H9 (cell line): ENCODE results near the gene ANAPC1. TPM values are rescaled to one million over a fixed set of nuclear protein-coding genes. Genes with fewer than 3 reads are reported as not detected.

ENCODE experiments used
- DNase-seq: peaks from one replicate; pipeline ENCODE4 v3.0.0-alpha.2; 2017
- H2AFZ ChIP-seq: one replicate; pipeline ENCODE4 v1.6.1; 2013; ENCODE audit warnings: mild to moderate bottlenecking, low read length, control low read depth, moderate library complexity
- H2AK5ac ChIP-seq: 2 replicates; pipeline ENCODE4 v1.6.1; 2013; ENCODE audit warnings: low read length, control low read depth, mixed read lengths; ENCODE audit not compliant: insufficient read length
- H2BK120ac ChIP-seq: one replicate; pipeline ENCODE4 v1.6.1; 2013; ENCODE audit warnings: low read depth, mild to moderate bottlenecking, low read length, control low read depth, inconsistent platforms; ENCODE audit not compliant: poor library complexity, severe bottlenecking
- H2BK12ac ChIP-seq: 2 replicates; pipeline ENCODE4 v1.6.1; 2013; ENCODE audit warnings: low read length, control low read depth, mixed read lengths, low read depth; ENCODE audit not compliant: insufficient read length
- H2BK15ac ChIP-seq: 2 replicates; pipeline ENCODE4 v1.6.1; 2013; ENCODE audit warnings: low read depth, low read length, control low read depth
- H2BK20ac ChIP-seq: one replicate; pipeline ENCODE4 v1.6.1; 2013; ENCODE audit warnings: low read depth, mild to moderate bottlenecking, low read length, control low read depth, inconsistent platforms; ENCODE audit not compliant: poor library complexity, severe bottlenecking
- H2BK5ac ChIP-seq: 2 replicates; pipeline ENCODE4 v1.6.1; 2013; ENCODE audit warnings: low read length, control low read depth, mixed read lengths; ENCODE audit not compliant: insufficient read length
- H3K14ac ChIP-seq: 2 replicates; pipeline ENCODE4 v1.6.1; 2013; ENCODE audit warnings: low read length, control low read depth; ENCODE audit not compliant: insufficient read depth
- H3K18ac ChIP-seq: 2 replicates; pipeline ENCODE4 v1.6.1; 2013; ENCODE audit warnings: low read depth, mild to moderate bottlenecking, mixed read lengths, low read length, control low read depth; ENCODE audit not compliant: insufficient read length
- H3K23ac ChIP-seq: 2 replicates; pipeline ENCODE4 v1.6.1; 2013; ENCODE audit warnings: low read length, control low read depth, mixed read lengths, low read depth; ENCODE audit not compliant: insufficient read length
- H3K23me2 ChIP-seq: 2 replicates; pipeline ENCODE4 v1.6.1; 2013; ENCODE audit warnings: low read depth, mild to moderate bottlenecking, mixed read lengths, low read length, control low read depth; ENCODE audit not compliant: insufficient read length, poor library complexity, severe bottlenecking
- H3K27ac ChIP-seq: 2 replicates; pipeline ENCODE4 v1.5.1; 2013; ENCODE audit warnings: low read length, control low read depth, mixed read lengths, low read depth; ENCODE audit not compliant: insufficient read length
- H3K27me3 ChIP-seq: 2 replicates; pipeline ENCODE4 v1.6.1; 2013; ENCODE audit warnings: low read length, control low read depth, inconsistent platforms; ENCODE audit not compliant: insufficient read depth
- H3K4ac ChIP-seq: 2 replicates; pipeline ENCODE4 v1.6.1; 2013; ENCODE audit warnings: low read depth, mild to moderate bottlenecking, control low read depth, inconsistent platforms, low read length, moderate library complexity
- H3K4me1 ChIP-seq: 2 replicates; pipeline ENCODE4 v1.6.1; 2013; ENCODE audit warnings: low read length, control low read depth, inconsistent platforms; ENCODE audit not compliant: insufficient read depth
- H3K4me2 ChIP-seq: 2 replicates; pipeline ENCODE4 v1.6.1; 2013; ENCODE audit warnings: low read length, control low read depth, mixed read lengths; ENCODE audit not compliant: insufficient read length, insufficient read depth
- H3K56ac ChIP-seq: 2 replicates; pipeline ENCODE4 v1.6.1; 2013; ENCODE audit warnings: low read depth, mild to moderate bottlenecking, mixed read lengths, low read length, control low read depth; ENCODE audit not compliant: insufficient read length
- H3K79me1 ChIP-seq: 2 replicates; pipeline ENCODE4 v1.6.1; 2013; ENCODE audit warnings: low read depth, mild to moderate bottlenecking, moderate library complexity, low read length, control low read depth, inconsistent platforms; ENCODE audit not compliant: insufficient read depth, poor library complexity, severe bottlenecking
- H3K79me2 ChIP-seq: 2 replicates; pipeline ENCODE4 v1.6.1; 2013; ENCODE audit warnings: low read length, control low read depth, inconsistent platforms; ENCODE audit not compliant: insufficient read depth
- H3K9ac ChIP-seq: 2 replicates; pipeline ENCODE4 v1.6.1; 2013; ENCODE audit warnings: low read length, control low read depth, mixed read lengths; ENCODE audit not compliant: insufficient read length; ENCODE audit errors: extremely low read depth
- H3K9me3 ChIP-seq: one replicate; pipeline ENCODE4 v1.6.1; 2013; ENCODE audit warnings: low read depth, low read length, inconsistent platforms; ENCODE audit not compliant: control insufficient read depth
- H3T11ph ChIP-seq: one replicate; pipeline ENCODE4 v1.6.1; 2013; ENCODE audit warnings: mild to moderate bottlenecking, low read length, control low read depth, inconsistent platforms
- H4K20me1 ChIP-seq: one replicate; pipeline ENCODE4 v1.6.1; 2013; ENCODE audit not compliant: control insufficient read depth, insufficient read length, insufficient read depth
- H4K5ac ChIP-seq: 2 replicates; pipeline ENCODE4 v1.6.1; 2013; ENCODE audit warnings: low read depth, mild to moderate bottlenecking, mixed read lengths, low read length, control low read depth; ENCODE audit not compliant: insufficient read length
- H4K8ac ChIP-seq: replicated peaks from 2 replicates; pipeline ENCODE4 v1.6.1; 2013; ENCODE audit warnings: low read length, control low read depth, mixed read lengths, low read depth; ENCODE audit not compliant: insufficient read length
- H4K91ac ChIP-seq: 2 replicates; pipeline ENCODE4 v1.6.1; 2013; ENCODE audit warnings: low read depth, mild to moderate bottlenecking, moderate library complexity, mixed read lengths, low read length, control low read depth; ENCODE audit not compliant: insufficient read length
- H3K27ac Mint-ChIP-seq, 3 experiments: 2 replicates in 2 of 3; 3 replicates in 1 of 3; pipeline ENCODE4 v1.8.0; 2020 to 2021; ENCODE audit warnings: mixed read lengths in 3 of 3, mild to moderate bottlenecking in 1 of 3, moderate library complexity in 1 of 3
- H3K27me3 Mint-ChIP-seq: 2 replicates; pipeline ENCODE4 v1.8.0; 2021; ENCODE audit warnings: low read depth, mild to moderate bottlenecking, moderate library complexity, mixed read lengths
- H3K36me3 Mint-ChIP-seq, 3 experiments: 2 replicates in 2 of 3; 3 replicates in 1 of 3; pipeline ENCODE4 v1.8.0; 2020 to 2021; ENCODE audit warnings: low read depth in 3 of 3, mixed read lengths in 3 of 3; ENCODE audit not compliant: insufficient read depth in 1 of 3
- H3K4me1 Mint-ChIP-seq, 2 experiments: 2 replicates each; pipeline ENCODE4 v1.8.0; 2020; ENCODE audit warnings: mixed read lengths in 2 of 2
- H3K4me3 Mint-ChIP-seq, 2 experiments: 2 replicates in 1 of 2; 3 replicates in 1 of 2; pipeline ENCODE4 v1.8.0; 2020 to 2021; ENCODE audit warnings: mild to moderate bottlenecking in 2 of 2, mixed read lengths in 2 of 2, moderate library complexity in 1 of 2
- H3K9me3 Mint-ChIP-seq, 2 experiments: 2 replicates in 1 of 2; 3 replicates in 1 of 2; pipeline ENCODE4 v1.8.0; 2020; ENCODE audit warnings: mild to moderate bottlenecking in 2 of 2, mixed read lengths in 2 of 2, moderate library complexity in 1 of 2
- CTCF ChIP-seq: fragments of 200-600 bp; sonication (generic); conservative IDR thresholded peaks from 3 replicates; pipeline ENCODE4 v1.8.0; 2021; ENCODE audit warnings: antibody characterized with exemption, mild to moderate bottlenecking
- WGBS: extraction: QIAGEN DNeasy Blood & Tissue Kit; methylation state at CpG from one replicate; pipeline ENCODE4 v1.1.7; 2013; ENCODE audit warnings: missing lambda C conversion rate, low lambda C conversion rate, mixed read lengths; ENCODE audit not compliant: insufficient read length; ENCODE audit errors: extremely low coverage; 5-methylcytosine and 5-hydroxymethylcytosine counted together
- total RNA-seq: library from RNA; stranded (reverse); gene quantifications from 2 replicates; pipeline ENCODE4 v1.2.1, GENCODE V29; 2021

ANAPC1 gene
- total RNA-seq, 1 experiment from 2014 or later = 79.1 TPM

- H3K4ac ChIP-seq = no peak overlapping the region
- H4K5ac ChIP-seq = no peak overlapping the region
- no peaks in the 10 kb centered on the region for H3K4me1 ChIP-seq
- no peak overlapping the region for H2AK5ac ChIP-seq
- H2BK120ac ChIP-seq = no peak overlapping the region
- no peaks in the 10 kb centered on the region for H3K79me1 ChIP-seq
- H2BK5ac ChIP-seq = no peak overlapping the region
- Mint-ChIP-seq H3K27ac (peak overlapping the region in 1 of 3 experiments; percentile 21; a peak in 2 of 7 replicates), H3K36me3 (no peaks in the 10 kb centered on the region; a peak in 1 of 7 replicates), H3K4me1 (peaks cover 20 to 23% of the 10 kb centered on the region in 2 experiments), H3K9me3 (no peaks in the 10 kb centered on the region), H3K4me3 (peak overlapping the region; percentile 89 to 92), H3K27me3 (peaks cover 48% of the 10 kb centered on the region)
- no peak overlapping the region for H2BK12ac ChIP-seq
- peak overlapping the region; percentile 79 for H3K4me2 ChIP-seq
- H3K23ac ChIP-seq = no peak overlapping the region
- no peak overlapping the region for H3K9ac ChIP-seq
- H2BK20ac ChIP-seq = no peak overlapping the region
- WGBS = no CpG with 5 or more reads among the region's 7 CpGs
- no peak overlapping the region for H2AFZ ChIP-seq
- H3K27me3 ChIP-seq = peaks cover 4% of the 10 kb centered on the region; the same call in 1 of the 2 replicates
- no peak overlapping the region for H3K27ac ChIP-seq
- peaks cover 6% of the 10 kb centered on the region for H3K23me2 ChIP-seq
- H3T11ph ChIP-seq = no peak overlapping the region
- no peak for TF ChIP-seq CTCF
- DNase-seq = no peak
- no peak overlapping the region for H3K14ac ChIP-seq
- no peaks in the 10 kb centered on the region for H4K20me1 ChIP-seq
- H4K91ac ChIP-seq = no peak overlapping the region
- no peaks in the 10 kb centered on the region for H3K9me3 ChIP-seq
- H2BK15ac ChIP-seq = no peak overlapping the region
- H3K18ac ChIP-seq = no peak overlapping the region
- H3K56ac ChIP-seq = no peak overlapping the region
- H4K8ac ChIP-seq = no peak overlapping the region
- no peaks in the 10 kb centered on the region for H3K79me2 ChIP-seq
Observed at GRCh38 chr2:111897630-111897923, 13.6 kb upstream of the ANAPC1 start.
